ENCODE measurements around the gene NCR3LG1. TPM values are rescaled to one million over a fixed set of nuclear protein-coding genes. Genes with fewer than 3 reads are reported as not detected.

NCR3LG1 gene
- polyA plus RNA-seq, 5 donors = 0.54 to 0.99 (median 0.61) TPM

- DNase-seq = no peak
Measured at GRCh38 chr11:17392872-17393271, 41.3 kb downstream of the NCR3LG1 start.

- DNase-seq = no peak
Measured at GRCh38 chr11:17393472-17393871, 41.9 kb downstream of the NCR3LG1 start.

- no peak for DNase-seq
Measured at GRCh38 chr11:17394743-17395390, 43.3 kb downstream of the NCR3LG1 start.

GRCh38 chr11:17395554-17395961 is 44.0 kb downstream of the NCR3LG1 start:
- DNase-seq = no peak

- no peak for DNase-seq
Measured at GRCh38 chr11:17395978-17396377, 44.4 kb downstream of the NCR3LG1 start.

GRCh38 chr11:17396598-17397310 is 45.2 kb downstream of the NCR3LG1 start:
- no peak for DNase-seq

GRCh38 chr11:17397311-17398002 is 45.9 kb downstream of the NCR3LG1 start:
- DNase-seq = no peak

- no peak for DNase-seq
Measured at GRCh38 chr11:17399236-17399635, 47.6 kb downstream of the NCR3LG1 start.

- DNase-seq = no peak
Measured at GRCh38 chr11:17400048-17400775, 48.6 kb downstream of the NCR3LG1 start.

GRCh38 chr11:17401316-17401715 is 49.7 kb downstream of the NCR3LG1 start:
- no peak for DNase-seq

- DNase-seq = no peak
Measured at GRCh38 chr11:17401841-17402240, 50.2 kb downstream of the NCR3LG1 start.

- DNase-seq = no peak
Measured at GRCh38 chr11:17402486-17402885, 50.9 kb downstream of the NCR3LG1 start.

GRCh38 chr11:17403980-17404759 is 52.6 kb downstream of the NCR3LG1 start:
- DNase-seq = no peak

GRCh38 chr11:17405232-17406005 is 53.8 kb downstream of the NCR3LG1 start:
- DNase-seq = no peak

GRCh38 chr11:17406082-17406817 is 54.6 kb downstream of the NCR3LG1 start:
- DNase-seq = no peak

- no peak for DNase-seq
Measured at GRCh38 chr11:17406818-17407149, 55.2 kb downstream of the NCR3LG1 start.

GRCh38 chr11:17407575-17407974 is 56.0 kb downstream of the NCR3LG1 start:
- no peak for DNase-seq

- DNase-seq = no peak
Measured at GRCh38 chr11:17408026-17408425, 56.4 kb downstream of the NCR3LG1 start.

GRCh38 chr11:17408641-17409040 is 57.0 kb downstream of the NCR3LG1 start:
- no peak for DNase-seq

Data from right lung (tissue), 5 donors.